Activated CD4-positive, CD25-positive, alpha-beta regulatory T cell treated with anti-CD3 and anti-CD28 coated beads, Interleukin-2, amount 50 U/mL, for 16 hours (primary cell): ENCODE results near the gene NDUFA7.
A peak's percentile ranks its signal among the peaks of the same experiment; 100 is the strongest.
"Not testable (repeated sequence)": the region's sequence is repeated elsewhere in the genome, so short reads cannot be mapped to it uniquely, and the experiment has no call there.

ENCODE experiments used
- DNase-seq: peaks from one replicate; pipeline ENCODE4 v3.0.0-alpha.2; 2020; ENCODE audit warnings: low read depth, low spot score

The NDUFA7 gene

GRCh38 chr19:8319807-8320520, 1.2 kb downstream of the NDUFA7 start:
- DNase-seq = no peak

- not testable (repeated sequence) for DNase-seq
These were observed 2.3 kb downstream of the NDUFA7 start for GRCh38 chr19:8318835-8319234.

- DNase-seq = no peak
These were observed 4.6 kb downstream of the NDUFA7 start for GRCh38 chr19:8316351-8317125.

- DNase-seq = not testable (repeated sequence)
These were observed 6.1 kb downstream of the NDUFA7 start for GRCh38 chr19:8314981-8315640.

- DNase-seq = no peak
These were observed 9.5 kb downstream of the NDUFA7 start for GRCh38 chr19:8311461-8312260.

- no peak for DNase-seq
These were observed 10.7 kb downstream of the NDUFA7 start for GRCh38 chr19:8310342-8311055.

GRCh38 chr19:8308891-8309291, 12.3 kb downstream of the NDUFA7 start:
- no peak for DNase-seq

- DNase-seq = peak; percentile 72
These were observed 13.0 kb downstream of the NDUFA7 start, which contains the start of gene CD320 for GRCh38 chr19:8307965-8308866. Gene CD320 (minus strand): TSS chr19:8308358. CDS start chr19:8308290, 68 bp downstream.

GRCh38 chr19:8307400-8307964, 13.7 kb downstream of the NDUFA7 start:
- no peak for DNase-seq

- DNase-seq = no peak
These were observed 14.7 kb downstream of the NDUFA7 start for GRCh38 chr19:8306235-8307054.

GRCh38 chr19:8305798-8306197, 15.4 kb downstream of the NDUFA7 start:
- DNase-seq = no peak

- no peak for DNase-seq
These were observed 16.1 kb downstream of the NDUFA7 start for GRCh38 chr19:8304841-8305621.

- no peak for DNase-seq
These were observed 18.4 kb downstream of the NDUFA7 start for GRCh38 chr19:8302734-8303133.

- no peak for DNase-seq
These were observed 18.9 kb downstream of the NDUFA7 start for GRCh38 chr19:8302357-8302691.

- DNase-seq = not testable (repeated sequence)
These were observed 29.8 kb downstream of the NDUFA7 start for GRCh38 chr19:8291337-8291736.

- DNase-seq = not testable (repeated sequence)
These were observed 44.7 kb downstream of the NDUFA7 start for GRCh38 chr19:8276508-8276907.

- no peak for DNase-seq
These were observed 51.5 kb downstream of the NDUFA7 start for GRCh38 chr19:8269724-8270123.

- no peak for DNase-seq
These were observed 55.3 kb downstream of the NDUFA7 start for GRCh38 chr19:8265872-8266271.
